CD14-positive monocyte (primary cell): Measurements from ENCODE around the gene KCNT2. TPM values are rescaled to one million over a fixed set of nuclear protein-coding genes. Genes with fewer than 3 reads are reported as not detected.

Source experiments
- DNase-seq, 3 donors: peaks; one replicate each; pipeline ENCODE4 v3.0.0-alpha.2; 2011 to 2022
- H2AFZ ChIP-seq: 2 replicates; pipeline ENCODE4 v1.6.0; 2012; ENCODE audit warnings: mild to moderate bottlenecking, low read depth, low read length, inconsistent platforms; ENCODE audit not compliant: insufficient read depth, poor library complexity, severe bottlenecking
- H3K27ac ChIP-seq, 2 donors: 1 replicate in 1 of 2; 2 replicates in 1 of 2; pipeline ENCODE4 v1.5.1; 2012 to 2013; ENCODE audit warnings: low read length in 2 of 2, control low read depth in 1 of 2, inconsistent platforms in 1 of 2, low read depth in 1 of 2, mild to moderate bottlenecking in 1 of 2
- H3K27me3 ChIP-seq, 2 donors: one replicate each; pipeline versions ENCODE4 v1.6.0 to v1.6.1; 2011 to 2013; ENCODE audit warnings: low read length in 2 of 2; ENCODE audit not compliant: control insufficient read depth in 2 of 2, insufficient read depth in 2 of 2
- H3K36me3 ChIP-seq, 2 donors: replicated peaks in 1 of 2; 1 replicate in 1 of 2; 2 replicates in 1 of 2; pipeline versions ENCODE4 v1.5.1 to v1.6.1; 2012 to 2013; ENCODE audit warnings: low read length in 2 of 2, control low read depth in 1 of 2, inconsistent platforms in 1 of 2, mild to moderate bottlenecking in 1 of 2; ENCODE audit not compliant: insufficient read depth in 2 of 2, control insufficient read depth in 1 of 2
- H3K4me1 ChIP-seq, 2 donors: 1 replicate in 1 of 2; 2 replicates in 1 of 2; pipeline versions ENCODE4 v1.5.1 to v1.6.1; 2012 to 2013; ENCODE audit warnings: low read length in 2 of 2, control low read depth in 1 of 2, inconsistent platforms in 1 of 2, mild to moderate bottlenecking in 1 of 2, moderate library complexity in 1 of 2; ENCODE audit not compliant: insufficient read depth in 2 of 2, control insufficient read depth in 1 of 2
- H3K4me2 ChIP-seq: replicated peaks from 2 replicates; pipeline ENCODE3; 2012; ENCODE audit warnings: low read length, moderate library complexity, mild to moderate bottlenecking; ENCODE audit not compliant: poor library complexity, severe bottlenecking; ENCODE audit errors: extremely low read depth
- H3K4me3 ChIP-seq, 3 experiments: fragments of 200-600 bp in 1 of 3; sonication (generic) in 1 of 3; replicated peaks in 1 of 3; 1 replicate in 2 of 3; 2 replicates in 1 of 3; pipeline ENCODE4 v1.5.1; 2011 to 2013; ENCODE audit warnings: low read length in 3 of 3, mild to moderate bottlenecking in 3 of 3, control low read depth in 2 of 3, low read depth in 2 of 3, inconsistent platforms in 1 of 3, moderate library complexity in 1 of 3
- H3K79me2 ChIP-seq: 2 replicates; pipeline ENCODE4 v1.6.0; 2012; ENCODE audit warnings: mild to moderate bottlenecking, control low read depth, inconsistent platforms, low read length, moderate library complexity; ENCODE audit not compliant: insufficient read depth
- H3K9ac ChIP-seq: 2 replicates; pipeline ENCODE4 v1.6.0; 2017; ENCODE audit warnings: low read length, mild to moderate bottlenecking; ENCODE audit not compliant: insufficient read depth, poor library complexity, severe bottlenecking
- H3K9me3 ChIP-seq, 2 donors: replicated peaks in 1 of 2; 1 replicate in 1 of 2; 2 replicates in 1 of 2; pipeline versions ENCODE4 v1.5.1 to v1.6.1; 2012 to 2013; ENCODE audit warnings: low read length in 2 of 2, control low read depth in 1 of 2; ENCODE audit not compliant: control insufficient read depth in 1 of 2, insufficient read depth in 1 of 2
- H4K20me1 ChIP-seq: 2 replicates; pipeline ENCODE4 v1.6.0; 2012; ENCODE audit warnings: mild to moderate bottlenecking, low read length, control low read depth, moderate library complexity; ENCODE audit not compliant: insufficient read depth
- H3K27ac Mint-ChIP-seq, 7 donors: one replicate each; pipeline ENCODE4 v1.8.0; 2020; ENCODE audit warnings: mild to moderate bottlenecking in 7 of 7, mixed read lengths in 7 of 7, moderate library complexity in 6 of 7, inconsistent platforms in 2 of 7
- H3K27me3 Mint-ChIP-seq, 3 donors: one replicate each; pipeline ENCODE4 v1.8.0; 2021 to 2022; ENCODE audit warnings: low read depth in 3 of 3, mild to moderate bottlenecking in 3 of 3, mixed read lengths in 3 of 3, moderate library complexity in 3 of 3, inconsistent platforms in 1 of 3
- H3K36me3 Mint-ChIP-seq, 2 donors: one replicate each; pipeline ENCODE4 v1.8.0; 2020; ENCODE audit warnings: mixed read lengths in 2 of 2, inconsistent platforms in 1 of 2, mild to moderate bottlenecking in 1 of 2
- H3K4me1 Mint-ChIP-seq: one replicate; pipeline ENCODE4 v1.8.0; 2020; ENCODE audit warnings: mild to moderate bottlenecking, mixed read lengths
- H3K4me3 Mint-ChIP-seq, 2 donors: one replicate each; pipeline ENCODE4 v1.8.0; 2020; ENCODE audit warnings: mild to moderate bottlenecking in 2 of 2, mixed read lengths in 2 of 2, moderate library complexity in 1 of 2
- H3K9me3 Mint-ChIP-seq, 7 donors: one replicate each; pipeline ENCODE4 v1.8.0; 2020 to 2022; ENCODE audit warnings: mixed read lengths in 7 of 7, mild to moderate bottlenecking in 6 of 7, moderate library complexity in 6 of 7, inconsistent platforms in 2 of 7
- CTCF ChIP-seq: fragments of 200-600 bp; IDR thresholded peaks from one replicate; pipeline ENCODE4 v1.8.0; 2022; ENCODE audit warnings: antibody characterized with exemption, mild to moderate bottlenecking
- WGBS: methylation state at CpG from one replicate; pipeline ENCODE4 v1.1.5; 2013; ENCODE audit warnings: missing lambda C conversion rate; ENCODE audit not compliant: insufficient coverage; 5-methylcytosine and 5-hydroxymethylcytosine counted together
- intact Hi-C, 2 donors: fragments of 100-400 bp; cut with micrococcal nuclease; formaldehyde crosslinking; loops; one replicate each; pipeline versions ENCODE4 v1.15.0 to v1.15.1; 2023
- polyA plus RNA-seq, 3 donors: library from polyadenylated mRNA; depleted of rRNA in 1 of 3; unstranded in 2 of 3; stranded (reverse) in 1 of 3; fragments of 300-500 nt in 2 of 3; fragments of >200 nt in 1 of 3; fragmentation: Illumina TruSeq in 2 of 3; gene quantifications; 1 replicate in 2 of 3; 2 replicates in 1 of 3; pipeline ENCODE4 v1.2.3, GENCODE V29; 2012 to 2021

The KCNT2 gene
- polyA plus RNA-seq, 3 donors: not detected

GRCh38 chr1:196438329-196438728 is 169.9 kb downstream of the KCNT2 start:
- H3K27ac ChIP-seq: no peak overlapping the region
- intact Hi-C loops: no loop called here
- WGBS: 100% methylated on average over 1 of the region's 2 CpGs

GRCh38 chr1:196437671-196438070 is 170.6 kb downstream of the KCNT2 start:
- H3K27ac Mint-ChIP-seq: no peak overlapping the region
- no peaks in the 10 kb centered on the region for H3K9me3 ChIP-seq
- no peaks in the 10 kb centered on the region for H3K36me3 ChIP-seq
- no peak overlapping the region for H3K4me3 ChIP-seq
- no peaks in the 10 kb centered on the region for H3K4me1 ChIP-seq
- no peaks in the 10 kb centered on the region for H4K20me1 ChIP-seq
- TF ChIP-seq CTCF: no peak
- no peaks in the 10 kb centered on the region for H3K27me3 Mint-ChIP-seq
- intact Hi-C loops: no loop called here
- H3K9me3 Mint-ChIP-seq: no peaks in the 10 kb centered on the region
- no peak overlapping the region for H3K27ac ChIP-seq
- no peaks in the 10 kb centered on the region for H3K79me2 ChIP-seq
- H3K36me3 Mint-ChIP-seq: no peaks in the 10 kb centered on the region
- no peaks in the 10 kb centered on the region for H3K4me1 Mint-ChIP-seq
- H3K4me2 ChIP-seq: no peak overlapping the region
- H2AFZ ChIP-seq: no peak overlapping the region
- H3K27me3 ChIP-seq: no peaks in the 10 kb centered on the region
- DNase-seq: no peak
- no peak overlapping the region for H3K9ac ChIP-seq
- no peak overlapping the region for H3K4me3 Mint-ChIP-seq

More at GRCh38 chr1:196438329-196438728, 169.9 kb downstream of the KCNT2 start:
- no peak for DNase-seq
- Histone ChIP-seq H3K4me1 (no peaks in the 10 kb centered on the region), H3K9ac (no peak overlapping the region), H3K27me3 (no peaks in the 10 kb centered on the region), H3K9me3 (no peaks in the 10 kb centered on the region), H3K79me2 (no peaks in the 10 kb centered on the region), H3K4me3 (no peak overlapping the region), H4K20me1 (no peaks in the 10 kb centered on the region), H3K36me3 (no peaks in the 10 kb centered on the region), H3K4me2 (no peak overlapping the region), H2AFZ (no peak overlapping the region)
- H3K4me1 Mint-ChIP-seq: no peaks in the 10 kb centered on the region
- H3K27ac Mint-ChIP-seq: no peak overlapping the region
- H3K36me3 Mint-ChIP-seq: no peaks in the 10 kb centered on the region
- H3K9me3 Mint-ChIP-seq: no peaks in the 10 kb centered on the region
- TF ChIP-seq CTCF: no peak
- no peaks in the 10 kb centered on the region for H3K27me3 Mint-ChIP-seq
- H3K4me3 Mint-ChIP-seq: no peak overlapping the region
